ENCODE measurements around the gene WDR93.

WDR93 gene

GRCh38 chr15:89693696-89694095 is 3.1 kb downstream of the WDR93 start:
- no peak overlapping the region for H3K27ac ChIP-seq (ENCODE audit: extremely low read depth, low read depth, low read length)
- TF ChIP-seq ZNF2 (tag by site-specific recombination; IDR thresholded peaks at IDR 0.05) (no peak), ZNF610 (tag by site-specific recombination; IDR thresholded peaks at IDR 0.05; ENCODE audit: borderline replicate concordance) (no peak), BCL6B (tag by site-specific recombination; IDR thresholded peaks at IDR 0.05) (no peak), ZNF335 (tag by site-specific recombination; conservative IDR thresholded peaks at IDR 0.05) (no peak), ZNF704 (tag by site-specific recombination; IDR thresholded peaks at IDR 0.05) (no peak), ZNF10 (tag by site-specific recombination; IDR thresholded peaks at IDR 0.05) (no peak), FEZF1 (tag by site-specific recombination; IDR thresholded peaks at IDR 0.05) (no peak), ZNF510 (tag by site-specific recombination; IDR thresholded peaks at IDR 0.05; ENCODE audit: insufficient replicate concordance) (no peak), ZNF24 (tag by site-specific recombination; IDR thresholded peaks at IDR 0.05) (no peak), ZBTB48 (tag by site-specific recombination; IDR thresholded peaks at IDR 0.05) (no peak)
- CTCF ChIA-PET, result no interaction called here

GRCh38 chr15:89695198-89695597 is 4.6 kb downstream of the WDR93 start:
- POLR2A ChIA-PET, result no interaction called here
- Histone ChIP-seq H3K9me3 (ENCODE audit: control insufficient read depth, insufficient read depth, low read depth, low read length) (no peaks in the 10 kb centered on the region), H3K36me3 (ENCODE audit: control insufficient read depth in 2 of 2, insufficient read depth in 1 of 2, low read length in 2 of 2) (no peaks in the 10 kb centered on the region), H3K27ac (ENCODE audit: extremely low read depth, low read depth, low read length) (no peak overlapping the region), H3K4me3 (ENCODE audit: low read depth, low read length) (no peak overlapping the region), H3K4me1 (ENCODE audit: control insufficient read depth, insufficient read depth, low read length) (no peaks in the 10 kb centered on the region)
- CTCF ChIA-PET, result interaction anchor here (0.7 kb wide), 1 partner anchor 193 kb away, joined by 4 read pairs; no protein-coding TSS in a partner anchor
- no peak for TF ChIP-seq ZBTB10 (tag by site-specific recombination; IDR thresholded peaks at IDR 0.05)
- no peak for TF ChIP-seq ZIC2 (tag by site-specific recombination; IDR thresholded peaks at IDR 0.05)
- TF ChIP-seq ZNF274 (IDR thresholded peaks at IDR 0.05; ENCODE audit: low read length), result no peak
- TF ChIP-seq ZNF274 (tag by site-specific recombination; IDR thresholded peaks at IDR 0.05; ENCODE audit: borderline replicate concordance), result no peak
- no peak for TF ChIP-seq ZSCAN4 (tag by site-specific recombination; IDR thresholded peaks at IDR 0.05)
- TF ChIP-seq AEBP2 (tag by site-specific recombination; IDR thresholded peaks at IDR 0.05; ENCODE audit: borderline replicate concordance), result no peak

More at GRCh38 chr15:89693696-89694095, 3.1 kb downstream of the WDR93 start:
- H3K4me1 ChIP-seq (ENCODE audit: control insufficient read depth, insufficient read depth, low read length), result no peaks in the 10 kb centered on the region
- POLR2A ChIA-PET, result no interaction called here
- no peaks in the 10 kb centered on the region for H3K9me3 ChIP-seq (ENCODE audit: control insufficient read depth, insufficient read depth, low read depth, low read length)
- H3K4me3 ChIP-seq (ENCODE audit: low read depth, low read length), result no peak overlapping the region
- H3K36me3 ChIP-seq (ENCODE audit: control insufficient read depth in 2 of 2, insufficient read depth in 1 of 2, low read length in 2 of 2), result no peaks in the 10 kb centered on the region; a peak in 1 of 3 replicates
